GM19328 (cell line): ENCODE results near the gene ELFN2.

Experiments used
- ATAC-seq: cut with Tn5 transposase; IDR thresholded peaks from one replicate; pipeline ENCODE4 v1.9.1; 2021; ENCODE audit warnings: mild to moderate bottlenecking, moderate library complexity; ENCODE audit not compliant: unreplicated experiment

ELFN2 gene

DNA sequence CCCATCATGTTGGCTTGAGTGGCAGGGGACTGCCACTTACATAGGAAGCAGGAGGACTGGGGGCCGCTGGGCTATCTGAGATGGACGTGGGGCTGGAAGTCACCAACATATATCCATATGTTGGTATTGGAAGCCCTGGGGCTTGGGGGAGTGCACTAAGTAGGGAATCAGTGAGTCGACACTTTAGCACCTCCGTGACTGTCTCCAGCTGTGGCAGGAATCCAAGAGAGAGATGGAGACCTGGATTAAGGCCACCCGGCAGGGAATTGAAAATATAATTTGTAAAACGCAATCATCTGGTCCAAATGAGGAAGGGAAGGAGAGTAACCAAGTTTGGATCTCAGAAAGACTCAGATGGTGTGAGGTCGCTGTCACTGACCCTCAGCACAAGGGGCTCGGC is 68.4 kb downstream of the ELFN2 start:
- no peak for ATAC-seq

- ATAC-seq = no peak
These were observed 68.9 kb downstream of the ELFN2 start for GRCh38 chr22:37358386-37358785.

DNA sequence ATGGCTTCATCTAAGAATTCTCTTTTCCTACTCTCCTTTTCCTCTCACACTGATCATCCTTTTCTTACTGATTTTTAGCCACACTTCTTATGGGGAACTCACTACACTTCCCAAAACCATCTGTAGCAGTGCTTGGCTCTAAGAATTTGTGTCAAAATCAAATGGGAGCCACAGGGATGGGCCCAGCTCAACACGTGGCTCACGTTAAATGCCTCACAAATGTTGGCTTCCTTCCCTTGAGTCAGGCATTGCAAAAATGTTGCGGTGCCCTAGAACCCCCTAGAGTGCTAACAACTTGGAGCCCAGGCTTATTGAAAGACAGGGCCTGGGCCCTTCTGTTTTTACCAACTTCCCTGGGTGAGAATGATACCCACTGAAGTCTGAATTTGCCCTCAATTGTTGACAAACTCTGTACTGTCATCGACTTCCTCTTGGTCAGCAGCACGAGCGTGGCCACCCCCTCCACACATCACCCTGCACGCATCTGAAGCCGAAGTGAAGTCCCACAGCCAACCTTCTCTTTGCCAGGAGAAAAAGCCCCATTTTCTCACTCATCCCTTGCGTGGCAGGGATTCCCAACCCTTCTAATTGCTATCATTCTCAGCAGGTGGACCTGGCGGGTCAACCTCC is 69.7 kb downstream of the ELFN2 start:
- ATAC-seq = no peak

DNA sequence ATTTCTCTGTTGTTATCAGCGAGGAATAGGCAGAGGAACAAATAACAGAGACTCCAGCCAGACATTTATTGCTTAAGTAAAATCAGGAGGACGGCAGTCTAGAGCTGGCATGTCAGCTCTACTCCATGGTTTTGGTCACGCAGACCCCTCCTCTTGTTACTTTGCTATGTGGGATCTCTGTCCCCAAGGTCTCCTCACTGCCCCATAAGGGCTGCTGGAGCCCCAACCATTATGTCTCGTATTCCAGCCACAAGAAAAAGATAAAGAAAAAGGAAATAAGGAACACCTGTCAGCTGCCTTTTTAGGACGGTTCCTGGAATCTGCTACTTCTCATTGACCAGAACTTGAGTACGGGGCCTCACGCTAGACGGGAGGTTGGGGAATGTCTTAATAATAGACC is 70.4 kb downstream of the ELFN2 start:
- ATAC-seq = no peak

- ATAC-seq = no peak
These were observed 72.1 kb downstream of the ELFN2 start for GRCh38 chr22:37355174-37355573.

DNA sequence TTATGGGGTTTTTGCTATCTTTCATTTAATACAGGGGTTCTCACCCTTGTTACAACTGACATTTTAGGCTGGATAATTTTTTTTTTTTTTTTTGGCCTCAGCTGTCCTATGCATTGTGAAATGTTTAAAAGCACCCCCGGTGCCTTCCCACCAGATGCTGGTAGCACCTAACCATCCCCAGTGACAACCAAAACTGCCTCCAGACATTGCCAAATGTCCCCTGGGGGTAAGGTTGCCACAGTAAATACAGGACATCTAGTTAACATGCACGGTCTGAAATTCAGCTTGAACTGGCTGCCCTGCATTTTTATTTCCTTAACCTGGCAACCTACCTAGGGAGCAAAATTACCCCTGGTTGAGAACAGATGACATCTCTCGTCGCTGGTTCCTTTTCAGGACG is 72.6 kb downstream of the ELFN2 start:
- no peak for ATAC-seq

DNA sequence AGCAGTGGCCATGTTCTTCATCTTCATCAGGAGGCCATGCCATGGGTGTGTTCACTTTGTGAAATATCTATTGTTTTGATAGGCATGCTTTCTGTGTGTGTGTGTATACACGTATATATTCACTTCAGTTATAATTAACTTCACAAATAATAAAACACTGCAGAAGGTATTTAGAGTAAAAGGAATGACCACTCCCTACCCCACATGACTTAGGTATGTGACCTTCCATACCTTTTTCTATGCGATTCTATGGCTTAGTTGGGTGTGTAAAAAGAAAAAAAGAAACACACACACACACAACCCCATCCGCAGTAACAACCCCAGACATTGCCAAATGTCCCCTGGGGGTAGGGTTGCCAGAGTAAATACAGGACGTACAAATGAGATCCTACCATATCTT is 73.0 kb downstream of the ELFN2 start:
- ATAC-seq = no peak

- no peak for ATAC-seq
These were observed 73.4 kb downstream of the ELFN2 start for GRCh38 chr22:37353839-37354238.

GRCh38 chr22:37352481-37352880 is 74.8 kb downstream of the ELFN2 start:
- no peak for ATAC-seq

DNA sequence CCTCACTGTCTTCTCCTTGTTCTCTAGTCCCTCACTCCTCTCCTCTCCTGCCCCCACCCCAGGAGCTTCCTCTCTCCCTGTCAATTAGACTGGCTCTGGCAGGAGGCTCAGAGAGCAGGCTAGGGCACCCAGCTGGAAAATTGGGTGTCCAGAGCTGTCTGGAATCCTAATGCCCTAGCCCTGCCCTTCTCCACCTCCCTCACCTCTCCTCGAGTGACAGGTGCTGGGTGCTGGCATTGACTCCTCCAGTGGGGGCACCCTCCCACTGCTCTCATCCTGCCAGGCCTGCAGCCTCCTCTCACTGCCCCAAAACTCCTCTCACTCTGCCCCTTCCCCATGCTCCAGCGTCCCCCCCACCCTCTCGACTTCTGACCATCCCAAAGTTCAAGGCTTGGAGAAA is 76.0 kb downstream of the ELFN2 start:
- ATAC-seq = no peak

DNA sequence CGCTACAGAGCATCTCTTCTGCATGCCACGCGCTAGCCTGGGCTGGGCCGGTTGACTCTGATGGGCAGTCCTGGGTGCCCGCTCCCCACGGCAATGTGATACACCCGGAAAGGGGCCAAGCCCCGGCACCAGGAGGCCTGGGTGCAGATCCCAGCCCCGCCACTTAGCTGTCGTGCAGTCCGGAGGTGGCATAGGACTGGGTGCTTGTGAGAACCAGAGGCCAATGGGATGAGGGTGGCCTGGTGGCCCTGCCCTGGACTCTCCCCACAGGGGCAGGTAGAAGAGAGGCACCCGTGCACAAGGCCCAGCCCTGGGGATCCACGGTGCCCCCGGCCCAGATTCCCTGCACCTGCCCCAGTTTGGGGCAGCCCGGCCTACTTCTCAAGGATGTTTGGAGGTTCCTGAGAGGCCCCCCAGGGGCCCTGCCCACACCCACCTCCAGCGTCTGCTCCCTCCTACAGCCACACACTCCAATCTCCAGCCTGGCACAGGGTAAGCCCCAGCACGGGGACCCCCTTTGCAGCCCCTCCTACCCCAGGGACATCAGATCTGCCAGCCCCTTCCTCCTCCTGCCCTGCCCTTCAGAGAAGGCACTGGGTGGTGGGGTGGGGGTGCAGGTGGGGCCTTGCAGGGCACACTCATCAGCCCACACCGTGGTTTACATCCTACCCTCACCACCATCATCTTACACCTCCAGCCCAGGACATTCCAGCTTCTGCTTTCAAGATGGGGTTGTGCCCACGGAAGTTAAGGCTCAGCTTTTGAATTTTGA is 78.0 kb downstream of the ELFN2 start:
- ATAC-seq = no peak

GRCh38 chr22:37346505-37346895 is 80.8 kb downstream of the ELFN2 start:
- ATAC-seq = no peak

- ATAC-seq = no peak
These were observed 81.3 kb downstream of the ELFN2 start for GRCh38 chr22:37345863-37346504.

DNA sequence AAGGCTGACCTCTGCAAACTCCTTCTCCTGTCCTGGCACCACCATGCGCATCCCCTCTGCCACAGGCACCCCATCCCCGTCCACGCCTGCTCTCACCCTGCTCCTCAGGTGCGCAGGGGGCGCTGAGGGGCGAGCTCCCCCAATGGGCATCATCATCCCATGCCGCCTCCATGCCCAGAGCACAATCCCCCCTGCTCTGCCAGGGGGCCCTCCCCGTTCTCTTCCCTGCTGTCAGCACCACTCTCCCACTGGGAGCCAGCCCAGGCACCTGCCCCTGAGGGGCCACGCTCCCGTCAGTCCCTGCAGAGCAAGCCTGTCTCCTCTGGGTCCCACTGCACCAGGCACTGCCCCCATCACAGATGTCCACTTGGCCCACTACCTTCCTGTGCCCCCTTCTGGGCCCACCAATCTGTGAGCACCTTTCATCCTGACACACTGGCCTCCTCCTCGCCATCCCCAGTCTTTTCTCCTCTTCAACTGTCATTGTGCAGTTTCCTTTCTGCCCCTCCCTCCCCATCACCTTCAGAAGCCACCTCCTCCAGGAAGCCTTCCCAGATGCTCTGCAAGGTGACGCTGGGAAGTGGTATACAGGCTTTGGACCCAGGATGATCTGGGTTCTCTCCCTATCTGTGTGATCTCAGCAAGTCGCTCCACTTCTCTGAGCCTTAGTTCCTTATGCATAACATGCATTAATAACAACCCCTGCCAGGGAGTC is 82.4 kb downstream of the ELFN2 start:
- ATAC-seq = no peak

DNA sequence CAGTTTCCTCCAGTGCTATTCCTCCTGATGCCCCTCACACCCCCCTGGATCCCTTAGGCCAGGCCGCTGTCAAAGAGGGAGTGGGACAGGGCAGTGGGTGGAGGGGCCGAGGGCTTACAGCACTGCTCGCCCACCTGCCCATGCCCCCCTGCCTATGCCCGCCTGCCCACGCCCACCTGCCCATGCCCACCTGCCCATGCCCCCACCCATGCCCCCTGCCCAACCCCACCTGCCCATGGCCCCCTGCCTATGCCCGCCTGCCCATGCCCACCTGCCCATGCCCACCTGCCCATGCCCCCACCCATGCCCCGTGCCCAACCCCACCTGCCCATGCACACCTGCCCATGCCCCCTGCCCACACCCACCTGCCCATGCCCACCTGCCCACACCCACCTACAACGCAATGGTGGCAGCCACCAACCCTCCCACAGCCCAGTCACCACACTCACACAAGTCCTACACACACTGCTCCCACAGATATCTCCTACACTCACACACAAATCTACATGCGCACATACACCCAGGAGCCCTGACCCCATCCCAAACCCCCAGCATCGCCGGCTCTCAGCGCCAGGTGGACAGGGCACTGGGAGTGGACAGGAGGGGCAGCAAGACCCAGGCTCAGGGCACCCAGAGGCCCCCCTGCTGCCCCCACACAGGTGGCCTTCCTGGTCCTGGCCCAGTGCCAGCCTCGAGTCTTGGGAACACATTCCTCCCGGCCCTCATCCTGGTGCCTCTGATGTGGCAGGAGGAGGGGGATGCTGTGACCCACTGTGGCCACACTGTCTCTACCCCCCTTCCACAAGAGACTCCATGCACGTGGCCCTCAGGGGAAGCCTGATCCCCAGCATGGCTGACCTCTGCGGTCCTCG is 83.2 kb downstream of the ELFN2 start:
- no peak for ATAC-seq

GRCh38 chr22:37343348-37343747 is 83.9 kb downstream of the ELFN2 start:
- ATAC-seq = no peak

DNA sequence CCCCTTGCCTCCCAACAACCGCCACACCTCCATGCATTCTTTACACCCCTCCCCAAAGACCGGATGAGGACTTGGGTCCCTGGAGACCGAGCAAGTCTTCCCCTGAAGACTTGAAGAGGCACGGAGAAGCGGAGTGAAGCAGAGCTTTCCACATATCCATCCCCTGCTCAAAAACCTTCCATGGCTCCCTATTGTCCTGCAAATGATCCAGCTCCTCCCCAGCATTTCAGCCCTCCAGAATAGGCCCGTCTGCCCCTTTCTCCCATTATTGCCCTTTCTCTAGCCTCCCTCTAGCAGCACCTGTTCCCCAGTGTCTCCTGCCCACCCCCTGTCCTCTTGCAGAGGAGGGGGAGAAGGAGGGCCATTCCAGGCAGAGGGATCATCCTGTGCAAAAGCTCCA is 85.2 kb downstream of the ELFN2 start:
- no peak for ATAC-seq

DNA sequence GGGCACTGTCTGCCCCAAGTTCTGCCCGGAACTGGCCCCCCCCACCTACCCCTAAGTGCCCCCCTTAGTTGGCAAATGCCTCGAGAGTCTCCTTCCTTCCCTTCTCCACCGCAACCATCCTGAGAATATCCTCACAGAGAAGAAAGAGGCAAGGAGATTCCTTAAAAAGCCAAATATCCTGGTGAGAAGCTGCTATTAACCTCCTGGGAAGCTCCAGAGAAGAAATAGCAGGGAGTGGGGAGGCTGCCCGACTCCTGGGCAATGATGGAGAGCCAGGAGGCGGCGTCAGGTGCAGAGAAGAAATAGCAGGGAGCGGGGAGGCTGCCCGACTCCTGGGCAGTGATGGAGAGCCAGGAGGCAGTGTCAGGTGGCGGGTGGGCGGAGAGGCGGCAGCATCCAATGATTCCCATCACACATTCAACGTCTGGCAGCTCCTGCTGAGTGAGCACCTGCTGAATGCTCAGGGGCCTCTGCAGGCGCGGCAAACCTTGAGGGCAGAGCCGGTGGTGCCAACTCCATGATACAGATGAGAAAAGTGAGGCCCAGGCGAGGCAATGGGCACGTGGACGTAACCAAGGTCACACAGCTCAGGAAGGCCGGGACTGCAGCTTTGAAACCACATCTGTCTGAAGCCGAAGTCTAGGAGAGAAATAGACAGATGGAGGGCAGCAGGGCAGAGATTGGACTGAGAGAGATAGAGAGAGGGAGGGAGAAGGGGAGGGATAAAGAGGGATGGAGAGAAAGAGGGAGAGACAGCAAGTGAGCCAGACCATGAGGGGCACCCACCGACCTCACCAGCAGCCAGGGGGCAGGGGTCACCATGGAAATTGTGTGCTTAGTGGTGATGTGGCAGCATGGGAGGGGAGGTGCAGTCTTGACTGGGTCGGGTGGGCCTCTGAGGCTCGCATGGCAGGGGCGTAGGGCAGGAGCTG is 86.7 kb downstream of the ELFN2 start:
- ATAC-seq = no peak

DNA sequence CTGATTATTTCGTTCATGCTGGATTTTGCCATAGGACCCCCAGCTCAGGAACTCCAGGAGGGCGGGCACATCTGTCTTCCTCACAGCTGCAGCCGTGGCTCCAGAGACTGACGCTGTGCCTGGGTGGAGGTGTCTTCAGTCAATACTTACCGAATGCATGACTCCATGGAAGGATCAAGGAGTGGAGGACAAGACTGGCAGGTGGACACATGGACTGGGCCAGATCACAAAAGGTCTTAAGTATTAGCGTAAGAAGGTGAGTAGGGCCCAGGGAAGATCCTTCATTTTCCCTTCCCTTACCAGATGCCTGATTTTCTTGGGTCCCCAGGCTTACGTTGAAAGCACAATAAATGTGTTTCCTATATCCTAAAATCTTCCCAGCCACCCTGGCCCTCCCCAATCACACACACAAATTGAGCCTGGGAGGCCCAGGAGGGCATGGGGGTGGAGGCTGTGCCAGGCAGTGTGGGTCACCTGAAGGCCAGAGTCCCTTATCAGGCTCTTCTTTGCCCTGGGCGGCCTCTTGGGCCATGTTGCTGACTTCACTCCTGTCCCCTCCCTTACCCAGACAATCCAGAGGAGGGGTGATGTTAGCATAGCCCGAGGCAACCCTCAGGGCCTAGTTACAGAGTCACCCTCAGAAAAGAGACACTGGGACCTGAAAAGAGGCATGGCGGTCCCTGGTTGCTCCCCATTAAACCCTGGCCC is 88.6 kb downstream of the ELFN2 start:
- ATAC-seq = no peak
